ENCODE measurements around the gene CD4.

CD4 gene

GRCh38 chr12:6786416-6787094, 2.8 kb upstream of the CD4 start:
- no peak overlapping the region for H3K9ac ChIP-seq (ENCODE audit: low read depth in 1 of 2, low read length in 2 of 2)
- peaks cover 0 to 16% of the 10 kb centered on the region in 2 donors for H3K4me1 ChIP-seq (ENCODE audit: control insufficient read depth in 1 of 2, insufficient read depth in 2 of 2, low read length in 2 of 2)
- no peaks in the 10 kb centered on the region for H3K9me3 ChIP-seq (ENCODE audit: control insufficient read depth in 1 of 2, low read length in 2 of 2)
- H3K27me3 ChIP-seq (ENCODE audit: control insufficient read depth in 1 of 2, insufficient read depth in 2 of 2, low read length in 2 of 2), result no peaks in the 10 kb centered on the region
- H3K27ac ChIP-seq (ENCODE audit: low read depth, low read length), result no peak overlapping the region
- H3K36me3 ChIP-seq (ENCODE audit: control insufficient read depth in 1 of 2, insufficient read depth in 2 of 2, low read length in 2 of 2), result no peaks in the 10 kb centered on the region
- no peak overlapping the region for H3K4me3 ChIP-seq (ENCODE audit: low read depth in 1 of 2, low read length in 2 of 2)

- Histone ChIP-seq H3K9me3 (ENCODE audit: control insufficient read depth in 1 of 2, low read length in 2 of 2) (no peaks in the 10 kb centered on the region), H3K27me3 (ENCODE audit: control insufficient read depth in 1 of 2, insufficient read depth in 2 of 2, low read length in 2 of 2) (no peaks in the 10 kb centered on the region), H3K4me3 (ENCODE audit: low read depth in 1 of 2, low read length in 2 of 2) (no peak overlapping the region), H3K27ac (ENCODE audit: low read depth, low read length) (no peak overlapping the region), H3K36me3 (ENCODE audit: control insufficient read depth in 1 of 2, insufficient read depth in 2 of 2, low read length in 2 of 2) (no peaks in the 10 kb centered on the region), H3K4me1 (ENCODE audit: control insufficient read depth in 1 of 2, insufficient read depth in 2 of 2, low read length in 2 of 2) (peaks cover 0 to 16% of the 10 kb centered on the region in 2 donors), H3K9ac (ENCODE audit: low read depth in 1 of 2, low read length in 2 of 2) (no peak overlapping the region)
Observed at GRCh38 chr12:6787309-6787708, 2.0 kb upstream of the CD4 start.

DNA sequence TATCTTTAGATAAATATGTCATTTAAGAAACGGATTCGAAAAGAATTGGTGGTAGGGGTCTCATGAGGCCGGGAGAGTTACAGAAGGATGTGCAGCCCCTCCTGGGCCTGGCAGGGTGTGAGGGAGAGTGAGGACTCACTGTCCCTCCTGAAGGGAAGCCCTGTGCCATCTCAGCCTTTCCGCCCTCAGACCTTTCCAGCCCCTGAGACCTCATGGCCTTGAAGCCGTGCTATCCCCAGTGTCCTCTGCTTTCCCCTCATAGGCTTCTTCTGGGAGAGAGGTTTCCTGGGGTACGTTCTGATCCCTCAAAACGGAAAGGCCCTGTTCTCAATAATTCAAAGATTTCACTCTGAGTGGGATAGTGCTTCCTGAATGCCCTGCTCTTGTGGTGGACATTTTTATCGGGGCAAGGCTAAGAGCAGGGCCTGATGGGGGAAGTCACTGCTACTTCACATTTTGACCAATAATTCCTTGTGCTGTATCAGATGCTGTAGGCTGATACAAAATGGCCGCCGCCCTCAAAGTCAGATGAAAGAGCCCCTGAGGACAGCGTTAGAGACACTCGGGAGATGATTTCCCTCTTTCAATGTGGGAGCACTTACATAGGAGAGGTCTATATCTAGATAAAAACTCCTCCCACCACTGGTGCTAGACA, 1.3 kb downstream of the CD4 start:
- Histone ChIP-seq H3K27me3 (ENCODE audit: control insufficient read depth in 1 of 2, insufficient read depth in 2 of 2, low read length in 2 of 2) (peaks cover 0 to 1% of the 10 kb centered on the region in 2 donors), H3K36me3 (ENCODE audit: control insufficient read depth in 1 of 2, insufficient read depth in 2 of 2, low read length in 2 of 2) (peaks cover 0 to 2% of the 10 kb centered on the region in 2 donors), H3K4me3 (ENCODE audit: low read depth in 1 of 2, low read length in 2 of 2) (peak overlapping the region; percentile 9 to 53), H3K9ac (ENCODE audit: low read depth in 1 of 2, low read length in 2 of 2) (peak overlapping the region in 1 of 2 donors; percentile 55), H3K4me1 (ENCODE audit: control insufficient read depth in 1 of 2, insufficient read depth in 2 of 2, low read length in 2 of 2) (peaks cover 0 to 19% of the 10 kb centered on the region in 2 donors), H3K27ac (ENCODE audit: low read depth, low read length) (no peak overlapping the region), H3K9me3 (ENCODE audit: control insufficient read depth in 1 of 2, low read length in 2 of 2) (no peaks in the 10 kb centered on the region)

DNA sequence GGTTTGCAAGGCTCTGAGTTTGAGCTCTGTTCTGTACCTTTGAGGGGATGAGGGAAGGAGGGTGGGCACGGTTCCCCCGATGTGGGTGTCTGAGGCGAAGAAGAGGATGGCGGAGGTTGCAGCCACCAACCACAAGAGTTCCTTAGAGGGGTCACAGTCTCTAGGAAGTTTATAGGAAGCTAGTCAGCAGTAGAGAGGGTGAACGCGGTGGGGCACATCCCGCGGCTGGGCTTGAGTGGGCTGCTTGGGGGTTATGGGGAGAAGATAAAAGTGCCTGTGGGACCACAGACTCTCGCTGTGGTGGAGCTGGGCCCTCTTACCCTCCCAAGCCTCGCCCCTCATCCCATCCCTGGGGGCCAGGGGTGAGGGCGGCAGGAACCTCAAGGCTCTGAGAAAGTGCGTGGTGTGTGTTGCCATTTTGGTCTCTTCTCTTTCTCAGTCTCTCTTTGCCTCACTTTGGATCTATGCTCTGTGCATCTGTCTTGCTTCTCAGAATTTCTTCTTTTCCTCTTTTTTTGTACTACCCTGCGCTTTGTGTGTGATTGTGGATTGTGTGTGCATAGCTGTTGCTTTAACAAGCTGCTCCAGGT, 2.7 kb downstream of the CD4 start:
- peaks cover 0 to 5% of the 10 kb centered on the region in 2 donors for H3K36me3 ChIP-seq (ENCODE audit: control insufficient read depth in 1 of 2, insufficient read depth in 2 of 2, low read length in 2 of 2)
- H3K9ac ChIP-seq (ENCODE audit: low read depth in 1 of 2, low read length in 2 of 2), result peak overlapping the region; percentile 6 to 38
- peak overlapping the region; percentile 19 to 43 for H3K4me3 ChIP-seq (ENCODE audit: low read depth in 1 of 2, low read length in 2 of 2)
- H3K4me1 ChIP-seq (ENCODE audit: control insufficient read depth in 1 of 2, insufficient read depth in 2 of 2, low read length in 2 of 2), result peaks cover 0 to 19% of the 10 kb centered on the region in 2 donors
- H3K27me3 ChIP-seq (ENCODE audit: control insufficient read depth in 1 of 2, insufficient read depth in 2 of 2, low read length in 2 of 2), result peaks cover 0 to 3% of the 10 kb centered on the region in 2 donors
- H3K27ac ChIP-seq (ENCODE audit: low read depth, low read length), result no peak overlapping the region
- no peaks in the 10 kb centered on the region for H3K9me3 ChIP-seq (ENCODE audit: control insufficient read depth in 1 of 2, low read length in 2 of 2)

DNA sequence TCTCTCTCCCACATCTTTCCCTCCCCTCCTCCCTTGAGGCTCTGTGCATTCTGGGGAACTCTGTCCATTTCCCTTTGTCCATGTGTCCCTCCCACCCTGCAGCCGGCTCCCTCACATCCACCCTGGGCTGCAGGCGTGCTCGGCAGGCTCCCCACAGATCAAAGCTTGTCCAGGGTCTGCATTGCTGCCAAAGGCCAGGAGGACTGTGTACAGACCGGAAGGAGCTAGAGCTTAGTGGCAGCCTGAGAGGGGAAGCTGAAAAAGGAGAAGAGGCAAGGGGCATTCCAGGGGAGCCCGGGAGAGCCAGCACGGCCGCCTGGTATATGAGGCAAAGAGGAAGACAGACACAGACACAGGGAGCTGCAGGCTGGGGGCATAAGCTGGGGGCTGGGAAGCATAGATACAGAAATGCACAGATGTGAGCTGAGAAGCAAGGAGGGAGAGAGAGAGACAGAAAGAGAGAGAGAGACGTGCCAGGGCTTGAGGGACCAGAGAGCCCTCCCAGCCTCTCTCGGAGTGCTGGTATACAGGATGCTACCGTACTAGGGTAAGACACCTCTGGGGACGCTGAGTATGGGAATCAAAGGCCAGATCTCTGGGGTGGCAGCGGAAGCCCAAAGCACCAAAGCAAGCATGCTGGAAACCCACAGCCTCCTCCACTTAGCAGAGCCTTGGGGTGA, 3.3 kb downstream of the CD4 start:
- Histone ChIP-seq H3K4me3 (ENCODE audit: low read depth in 1 of 2, low read length in 2 of 2) (peak overlapping the region; percentile 19 to 43), H3K9ac (ENCODE audit: low read depth in 1 of 2, low read length in 2 of 2) (peak overlapping the region; percentile 6 to 43), H3K36me3 (ENCODE audit: control insufficient read depth in 1 of 2, insufficient read depth in 2 of 2, low read length in 2 of 2) (peaks cover 0 to 5% of the 10 kb centered on the region in 2 donors), H3K27me3 (ENCODE audit: control insufficient read depth in 1 of 2, insufficient read depth in 2 of 2, low read length in 2 of 2) (peaks cover 0 to 3% of the 10 kb centered on the region in 2 donors), H3K27ac (ENCODE audit: low read depth, low read length) (no peak overlapping the region), H3K4me1 (ENCODE audit: control insufficient read depth in 1 of 2, insufficient read depth in 2 of 2, low read length in 2 of 2) (peaks cover 0 to 19% of the 10 kb centered on the region in 2 donors), H3K9me3 (ENCODE audit: control insufficient read depth in 1 of 2, low read length in 2 of 2) (no peaks in the 10 kb centered on the region)

DNA sequence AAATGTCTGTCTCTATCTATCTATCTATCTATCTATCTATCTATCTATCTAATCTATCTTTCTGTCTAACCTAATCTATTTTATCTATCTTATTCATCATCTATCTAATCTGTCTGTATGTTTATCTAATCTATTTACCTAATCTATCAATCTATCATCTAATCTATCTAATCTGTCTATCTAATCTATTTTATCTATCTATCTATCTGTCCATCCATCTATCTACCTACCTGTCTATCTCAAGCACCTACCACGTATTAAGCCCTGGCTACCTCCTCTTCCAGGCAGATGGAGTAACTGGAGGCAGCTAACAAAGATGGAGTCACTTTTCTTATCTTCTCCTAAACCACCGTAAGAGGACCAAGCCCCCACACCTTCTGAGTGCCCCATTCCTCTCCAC, 5.8 kb downstream of the CD4 start:
- no peak overlapping the region for H3K27ac ChIP-seq (ENCODE audit: low read depth, low read length)
- peaks cover 0 to 5% of the 10 kb centered on the region in 2 donors for H3K36me3 ChIP-seq (ENCODE audit: control insufficient read depth in 1 of 2, insufficient read depth in 2 of 2, low read length in 2 of 2)
- peaks cover 0 to 3% of the 10 kb centered on the region in 2 donors for H3K27me3 ChIP-seq (ENCODE audit: control insufficient read depth in 1 of 2, insufficient read depth in 2 of 2, low read length in 2 of 2)
- no peaks in the 10 kb centered on the region for H3K9me3 ChIP-seq (ENCODE audit: control insufficient read depth in 1 of 2, low read length in 2 of 2)
- no peak overlapping the region for H3K9ac ChIP-seq (ENCODE audit: low read depth in 1 of 2, low read length in 2 of 2)
- H3K4me3 ChIP-seq (ENCODE audit: low read depth in 1 of 2, low read length in 2 of 2), result no peak overlapping the region
- H3K4me1 ChIP-seq (ENCODE audit: control insufficient read depth in 1 of 2, insufficient read depth in 2 of 2, low read length in 2 of 2), result peaks cover 0 to 7% of the 10 kb centered on the region in 2 donors

- Histone ChIP-seq H3K9ac (ENCODE audit: low read depth in 1 of 2, low read length in 2 of 2) (no peak overlapping the region), H3K4me1 (ENCODE audit: control insufficient read depth in 1 of 2, insufficient read depth in 2 of 2, low read length in 2 of 2) (peaks cover 0 to 7% of the 10 kb centered on the region in 2 donors), H3K27ac (ENCODE audit: low read depth, low read length) (no peak overlapping the region), H3K9me3 (ENCODE audit: control insufficient read depth in 1 of 2, low read length in 2 of 2) (no peaks in the 10 kb centered on the region), H3K4me3 (ENCODE audit: low read depth in 1 of 2, low read length in 2 of 2) (no peak overlapping the region), H3K27me3 (ENCODE audit: control insufficient read depth in 1 of 2, insufficient read depth in 2 of 2, low read length in 2 of 2) (peaks cover 0 to 3% of the 10 kb centered on the region in 2 donors), H3K36me3 (ENCODE audit: control insufficient read depth in 1 of 2, insufficient read depth in 2 of 2, low read length in 2 of 2) (peaks cover 0 to 5% of the 10 kb centered on the region in 2 donors)
Observed at GRCh38 chr12:6796576-6796975, 7.2 kb downstream of the CD4 start.

DNA sequence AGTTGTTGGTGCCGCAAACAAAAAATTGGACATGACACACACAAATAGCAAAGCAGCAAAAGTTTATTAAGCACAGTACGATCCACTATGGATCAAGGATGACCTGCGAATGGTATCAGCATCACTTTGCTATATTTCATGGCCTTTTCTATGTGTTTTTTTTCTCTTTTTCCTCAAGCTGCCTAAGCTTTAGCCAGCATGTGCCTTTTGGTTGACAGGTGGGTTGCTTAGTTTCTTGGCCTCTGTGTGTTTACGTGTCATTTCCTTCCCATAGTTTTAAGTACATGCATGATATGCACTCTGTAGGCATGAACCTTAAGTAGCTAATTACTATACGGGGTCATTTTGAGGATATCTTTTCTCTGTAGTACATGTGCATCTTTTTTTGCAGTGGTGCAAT, 9.8 kb downstream of the CD4 start:
- no peaks in the 10 kb centered on the region for H3K4me1 ChIP-seq (ENCODE audit: control insufficient read depth in 1 of 2, insufficient read depth in 2 of 2, low read length in 2 of 2)
- H3K9ac ChIP-seq (ENCODE audit: low read depth in 1 of 2, low read length in 2 of 2), result no peak overlapping the region
- H3K9me3 ChIP-seq (ENCODE audit: control insufficient read depth in 1 of 2, low read length in 2 of 2), result no peaks in the 10 kb centered on the region
- H3K27ac ChIP-seq (ENCODE audit: low read depth, low read length), result no peak overlapping the region
- peaks cover 0 to 3% of the 10 kb centered on the region in 2 donors for H3K27me3 ChIP-seq (ENCODE audit: control insufficient read depth in 1 of 2, insufficient read depth in 2 of 2, low read length in 2 of 2)
- peaks cover 0 to 5% of the 10 kb centered on the region in 2 donors for H3K36me3 ChIP-seq (ENCODE audit: control insufficient read depth in 1 of 2, insufficient read depth in 2 of 2, low read length in 2 of 2)
- H3K4me3 ChIP-seq (ENCODE audit: low read depth in 1 of 2, low read length in 2 of 2), result no peak overlapping the region

GRCh38 chr12:6807170-6807569, 17.8 kb downstream of the CD4 start:
- H3K9ac ChIP-seq (ENCODE audit: low read depth in 1 of 2, low read length in 2 of 2), result no peak overlapping the region
- H3K4me1 ChIP-seq (ENCODE audit: control insufficient read depth in 1 of 2, insufficient read depth in 2 of 2, low read length in 2 of 2), result no peaks in the 10 kb centered on the region
- no peaks in the 10 kb centered on the region for H3K9me3 ChIP-seq (ENCODE audit: control insufficient read depth in 1 of 2, low read length in 2 of 2)
- H3K27me3 ChIP-seq (ENCODE audit: control insufficient read depth in 1 of 2, insufficient read depth in 2 of 2, low read length in 2 of 2), result no peaks in the 10 kb centered on the region
- H3K4me3 ChIP-seq (ENCODE audit: low read depth in 1 of 2, low read length in 2 of 2), result no peak overlapping the region
- H3K27ac ChIP-seq (ENCODE audit: low read depth, low read length), result no peak overlapping the region
- H3K36me3 ChIP-seq (ENCODE audit: control insufficient read depth in 1 of 2, insufficient read depth in 2 of 2, low read length in 2 of 2), result no peaks in the 10 kb centered on the region

- Histone ChIP-seq H3K36me3 (ENCODE audit: control insufficient read depth in 1 of 2, insufficient read depth in 2 of 2, low read length in 2 of 2) (no peaks in the 10 kb centered on the region), H3K4me1 (ENCODE audit: control insufficient read depth in 1 of 2, insufficient read depth in 2 of 2, low read length in 2 of 2) (no peaks in the 10 kb centered on the region), H3K9ac (ENCODE audit: low read depth in 1 of 2, low read length in 2 of 2) (no peak overlapping the region), H3K27me3 (ENCODE audit: control insufficient read depth in 1 of 2, insufficient read depth in 2 of 2, low read length in 2 of 2) (no peaks in the 10 kb centered on the region), H3K4me3 (ENCODE audit: low read depth in 1 of 2, low read length in 2 of 2) (no peak overlapping the region), H3K27ac (ENCODE audit: low read depth, low read length) (no peak overlapping the region), H3K9me3 (ENCODE audit: control insufficient read depth in 1 of 2, low read length in 2 of 2) (no peaks in the 10 kb centered on the region)
Observed at GRCh38 chr12:6809056-6809455, 19.7 kb downstream of the CD4 start.

All from duodenal mucosa (tissue), 2 donors.